Endodermal cell (in vitro differentiated cells): ENCODE measurements around the gene CRYGN. TPM values are rescaled to one million over a fixed set of nuclear protein-coding genes. Genes with fewer than 3 reads are reported as not detected.

Source experiments
- DNase-seq: peaks from one replicate; pipeline ENCODE4 v3.0.0-alpha.2; 2017
- H3K27ac ChIP-seq: 2 replicates; pipeline ENCODE4 v1.5.1; 2013; ENCODE audit warnings: mild to moderate bottlenecking, low read depth, low read length, moderate library complexity
- H3K27me3 ChIP-seq: 2 replicates; pipeline ENCODE4 v1.6.1; 2013; ENCODE audit warnings: mild to moderate bottlenecking, low read length, moderate library complexity; ENCODE audit not compliant: insufficient read depth, control insufficient read depth, poor library complexity, severe bottlenecking
- H3K36me3 ChIP-seq: 2 replicates; pipeline ENCODE4 v1.7.0; 2013; ENCODE audit warnings: mild to moderate bottlenecking, low read length, moderate library complexity; ENCODE audit not compliant: control insufficient read depth, insufficient read depth
- H3K4me1 ChIP-seq: one replicate; pipeline ENCODE4 v1.7.0; 2013; ENCODE audit warnings: low read length; ENCODE audit not compliant: control insufficient read depth, insufficient read depth
- H3K4me3 ChIP-seq: 2 replicates; pipeline ENCODE4 v1.5.1; 2013; ENCODE audit warnings: mild to moderate bottlenecking, low read length, moderate library complexity
- H3K9ac ChIP-seq: 2 replicates; pipeline ENCODE4 v1.6.1; 2013; ENCODE audit warnings: mild to moderate bottlenecking, low read length, moderate library complexity; ENCODE audit not compliant: poor library complexity, severe bottlenecking; ENCODE audit errors: extremely low read depth
- H3K9me3 ChIP-seq: 2 replicates; pipeline ENCODE4 v1.6.1; 2013; ENCODE audit warnings: mild to moderate bottlenecking, low read length, moderate library complexity; ENCODE audit not compliant: control insufficient read depth
- H3K27ac Mint-ChIP-seq: 2 replicates; pipeline ENCODE4 v1.8.0; 2020; ENCODE audit warnings: mixed read lengths
- H3K27me3 Mint-ChIP-seq: 2 replicates; pipeline ENCODE4 v1.8.0; 2021; ENCODE audit warnings: mild to moderate bottlenecking, mixed read lengths; ENCODE audit not compliant: insufficient read depth
- H3K36me3 Mint-ChIP-seq: 2 replicates; pipeline ENCODE4 v1.8.0; 2020; ENCODE audit warnings: low read depth, mixed read lengths
- H3K4me1 Mint-ChIP-seq: 2 replicates; pipeline ENCODE4 v1.8.0; 2020; ENCODE audit warnings: mixed read lengths
- H3K4me3 Mint-ChIP-seq: 2 replicates; pipeline ENCODE4 v1.8.0; 2020; ENCODE audit warnings: mild to moderate bottlenecking, moderate library complexity, mixed read lengths
- H3K9me3 Mint-ChIP-seq: 2 replicates; pipeline ENCODE4 v1.8.0; 2020; ENCODE audit warnings: mild to moderate bottlenecking, mixed read lengths
- WGBS, 2 experiments: methylation state at CpG; one replicate each; pipeline versions ENCODE4 v1.1.5 to v1.1.7; 2013; ENCODE audit warnings: missing lambda C conversion rate in 2 of 2, mixed read lengths in 1 of 2; ENCODE audit not compliant: insufficient coverage in 1 of 2, insufficient read length in 1 of 2; 5-methylcytosine and 5-hydroxymethylcytosine counted together
- total RNA-seq, 2 donors: library from RNA; stranded (reverse); fragmentation: NEBNext Ultra II Directional in 1 of 2; extraction: Animal tissue kit (Norgen Biotek cat#: 25700) in 1 of 2; gene quantifications; 2 replicates in 1 of 2; 3 replicates in 1 of 2; pipeline ENCODE4 v1.2.1, GENCODE V29; 2021
- TF ChIP-seq, protein P1 (sequence below): fragments of 200-600 bp; sonication (generic); conservative IDR thresholded peaks from 2 replicates; pipeline ENCODE4 v1.5.0; 2021; ENCODE audit warnings: antibody characterized with exemption, mild to moderate bottlenecking

Gene CRYGN
- total RNA-seq, 2 donors from 2014 or later, result 2.3 to 4.4 TPM

DNA sequence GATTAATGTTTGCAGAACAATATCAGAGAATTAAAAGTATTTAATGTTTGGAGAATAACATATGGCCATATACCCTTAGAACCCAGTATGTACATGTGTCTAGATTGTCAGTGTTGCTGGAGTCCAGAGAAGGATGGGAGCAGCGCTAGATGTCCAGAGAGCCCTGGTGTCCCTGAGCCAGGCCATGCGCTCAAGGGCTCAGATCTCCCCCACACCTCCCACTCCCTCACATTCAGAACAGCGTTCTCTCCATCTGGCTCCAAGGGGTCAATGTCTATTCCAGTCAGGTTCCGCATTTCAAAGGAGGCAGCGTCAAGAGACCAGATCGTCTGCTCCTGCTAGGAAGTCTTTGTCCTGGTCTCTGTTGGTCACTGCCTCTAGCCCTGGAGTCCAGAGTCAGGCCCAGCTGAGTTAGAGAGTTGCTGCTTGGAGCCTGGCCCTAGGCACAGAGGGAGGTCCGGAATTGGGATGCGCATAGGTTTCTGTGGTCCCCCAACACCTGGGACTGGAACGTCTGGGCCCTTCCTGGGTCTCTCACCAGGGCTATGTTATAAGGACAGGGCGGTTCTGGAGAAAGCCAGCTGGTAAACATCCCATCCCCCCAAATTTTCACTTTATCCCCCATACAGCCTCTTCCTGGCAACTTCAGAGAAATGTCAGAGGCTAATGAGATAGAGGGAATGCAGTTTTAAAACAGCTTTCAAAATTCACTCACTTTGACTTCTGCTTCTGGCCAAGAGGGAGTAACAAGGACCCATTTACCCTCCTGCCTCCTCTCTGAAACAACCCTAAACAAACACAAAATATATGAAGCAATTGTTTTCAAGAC is 23.6 kb downstream of the CRYGN start:
- H3K9me3 Mint-ChIP-seq, result peaks cover 30% of the 10 kb centered on the region
- Histone ChIP-seq H3K9me3 (peaks cover 24% of the 10 kb centered on the region), H3K27me3 (no peaks in the 10 kb centered on the region), H3K4me3 (no peak overlapping the region), H3K4me1 (peaks cover 1% of the 10 kb centered on the region), H3K36me3 (no peaks in the 10 kb centered on the region), H3K27ac (no peak overlapping the region), H3K9ac (no peak overlapping the region)
- H3K27ac Mint-ChIP-seq, result no peak overlapping the region
- WGBS, 2 experiments, result 56 to 67% methylated on average over 5 to 10 of the region's 10 CpGs
- peaks cover 24% of the 10 kb centered on the region for H3K4me1 Mint-ChIP-seq
- no peak for DNase-seq
- peaks cover 21% of the 10 kb centered on the region for H3K27me3 Mint-ChIP-seq
- TF ChIP-seq, protein P1, sequence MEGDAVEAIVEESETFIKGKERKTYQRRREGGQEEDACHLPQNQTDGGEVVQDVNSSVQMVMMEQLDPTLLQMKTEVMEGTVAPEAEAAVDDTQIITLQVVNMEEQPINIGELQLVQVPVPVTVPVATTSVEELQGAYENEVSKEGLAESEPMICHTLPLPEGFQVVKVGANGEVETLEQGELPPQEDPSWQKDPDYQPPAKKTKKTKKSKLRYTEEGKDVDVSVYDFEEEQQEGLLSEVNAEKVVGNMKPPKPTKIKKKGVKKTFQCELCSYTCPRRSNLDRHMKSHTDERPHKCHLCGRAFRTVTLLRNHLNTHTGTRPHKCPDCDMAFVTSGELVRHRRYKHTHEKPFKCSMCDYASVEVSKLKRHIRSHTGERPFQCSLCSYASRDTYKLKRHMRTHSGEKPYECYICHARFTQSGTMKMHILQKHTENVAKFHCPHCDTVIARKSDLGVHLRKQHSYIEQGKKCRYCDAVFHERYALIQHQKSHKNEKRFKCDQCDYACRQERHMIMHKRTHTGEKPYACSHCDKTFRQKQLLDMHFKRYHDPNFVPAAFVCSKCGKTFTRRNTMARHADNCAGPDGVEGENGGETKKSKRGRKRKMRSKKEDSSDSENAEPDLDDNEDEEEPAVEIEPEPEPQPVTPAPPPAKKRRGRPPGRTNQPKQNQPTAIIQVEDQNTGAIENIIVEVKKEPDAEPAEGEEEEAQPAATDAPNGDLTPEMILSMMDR, result no peak
- no peak overlapping the region for H3K4me3 Mint-ChIP-seq
- peaks cover 17% of the 10 kb centered on the region for H3K36me3 Mint-ChIP-seq

DNA sequence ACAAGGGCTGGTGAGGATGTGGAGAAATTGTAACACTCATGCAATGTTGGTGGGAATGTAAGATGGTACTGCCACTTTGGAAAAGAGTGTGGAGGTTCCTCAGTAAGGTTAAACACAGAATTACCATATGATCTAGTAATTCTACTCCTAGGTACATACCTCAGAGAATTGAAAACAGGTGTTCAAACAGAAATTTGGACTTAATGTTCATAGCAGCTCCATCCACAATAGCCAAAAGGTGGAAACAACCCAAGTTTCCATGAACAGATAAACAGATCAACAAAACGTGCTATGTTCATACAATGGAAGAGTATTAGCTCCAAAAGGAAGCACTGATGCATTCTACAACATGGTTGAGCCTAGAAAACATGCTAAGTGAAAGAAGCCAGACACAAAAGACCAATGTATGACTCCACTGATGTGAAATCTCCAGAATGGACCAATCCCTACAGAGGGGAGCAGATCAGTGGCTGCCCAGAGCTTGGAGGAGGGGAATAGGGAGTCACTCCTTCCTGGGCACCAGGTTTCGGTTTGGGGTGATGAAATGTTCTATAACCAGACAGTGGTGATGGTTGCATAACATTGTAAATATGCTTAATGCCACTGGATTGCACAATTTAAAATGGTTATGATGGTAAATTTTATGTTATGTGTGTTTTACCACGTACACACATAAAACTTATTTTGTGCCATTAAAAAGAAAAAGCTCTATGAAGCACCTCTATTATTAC is 24.4 kb downstream of the CRYGN start:
- Histone ChIP-seq H3K27me3 (no peaks in the 10 kb centered on the region), H3K9ac (no peak overlapping the region), H3K36me3 (no peaks in the 10 kb centered on the region), H3K9me3 (peaks cover 17% of the 10 kb centered on the region), H3K4me1 (peaks cover 9% of the 10 kb centered on the region), H3K27ac (no peak overlapping the region), H3K4me3 (no peak overlapping the region)
- WGBS, 2 experiments, result 90 to 91% methylated on average over 2 of the region's 3 CpGs
- peaks cover 17% of the 10 kb centered on the region for H3K36me3 Mint-ChIP-seq
- H3K9me3 Mint-ChIP-seq, result peaks cover 25% of the 10 kb centered on the region
- H3K4me1 Mint-ChIP-seq, result peaks cover 32% of the 10 kb centered on the region
- H3K27me3 Mint-ChIP-seq, result peaks cover 26% of the 10 kb centered on the region
- TF ChIP-seq, protein P1, result no peak
- no peak for DNase-seq
- no peak overlapping the region for H3K4me3 Mint-ChIP-seq
- no peak overlapping the region for H3K27ac Mint-ChIP-seq

DNA sequence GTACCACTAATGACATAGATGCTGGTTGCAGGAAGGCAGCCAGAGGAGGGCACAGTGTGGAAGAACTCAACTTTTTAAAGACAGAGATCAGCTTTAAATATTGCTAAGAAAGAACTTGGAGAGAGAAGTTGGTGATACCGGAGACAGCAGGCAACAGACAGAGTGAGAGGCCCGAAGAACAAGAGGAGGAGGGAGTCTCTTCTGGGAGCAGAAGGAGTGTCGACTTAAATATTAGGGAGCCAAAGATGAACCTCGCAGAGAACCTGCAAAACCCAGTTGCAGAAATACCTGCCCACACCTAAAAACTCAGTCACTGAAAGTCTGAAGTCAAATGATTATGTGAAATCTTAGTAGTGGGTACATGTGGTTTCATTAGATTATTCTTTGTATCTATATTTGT is 26.7 kb downstream of the CRYGN start:
- Histone ChIP-seq H3K36me3 (no peaks in the 10 kb centered on the region), H3K9ac (no peak overlapping the region), H3K27ac (no peak overlapping the region), H3K4me1 (peaks cover 9% of the 10 kb centered on the region), H3K4me3 (no peak overlapping the region), H3K9me3 (no peaks in the 10 kb centered on the region), H3K27me3 (no peaks in the 10 kb centered on the region)
- H3K27me3 Mint-ChIP-seq, result peaks cover 23% of the 10 kb centered on the region
- TF ChIP-seq, protein P1, result no peak
- H3K27ac Mint-ChIP-seq, result no peak overlapping the region
- no peak for DNase-seq
- H3K9me3 Mint-ChIP-seq, result peaks cover 7% of the 10 kb centered on the region
- WGBS, 2 experiments, result 89 to 93% methylated on average over 4 of the region's 4 CpGs
- peaks cover 21% of the 10 kb centered on the region for H3K36me3 Mint-ChIP-seq
- H3K4me1 Mint-ChIP-seq, result peaks cover 32% of the 10 kb centered on the region
- H3K4me3 Mint-ChIP-seq, result no peak overlapping the region
